Esophagus muscularis mucosa (tissue), 4 donors: ENCODE measurements around the gene CASP3. TPM values are rescaled to one million over a fixed set of nuclear protein-coding genes. Genes with fewer than 3 reads are reported as not detected.

Experiments
- DNase-seq: peaks from one replicate; pipeline ENCODE4 v3.0.0-alpha.2; 2017; ENCODE audit errors: extremely low spot score
- H3K27ac ChIP-seq, 4 donors: fragments of 200-600 bp; sonication (generic); replicated peaks in 1 of 4; 1 replicate in 3 of 4; 2 replicates in 1 of 4; pipeline ENCODE4 v1.5.1; 2016 to 2019; ENCODE audit warnings: mild to moderate bottlenecking in 1 of 4
- H3K27me3 ChIP-seq, 4 donors: fragments of 200-600 bp; sonication (generic); one replicate each; pipeline versions ENCODE4 v1.5.1 to v1.6.0; 2016 to 2019
- H3K36me3 ChIP-seq, 4 donors: fragments of 200-600 bp; sonication (generic); one replicate each; pipeline ENCODE4 v1.5.1; 2016 to 2019
- H3K4me1 ChIP-seq, 4 donors: fragments of 200-600 bp; sonication (generic); one replicate each; pipeline ENCODE4 v1.5.1; 2016 to 2019
- H3K4me3 ChIP-seq, 4 donors: fragments of 200-600 bp; sonication (generic); 1 replicate in 2 of 4; 2 replicates in 2 of 4; pipeline ENCODE4 v1.5.1; 2016 to 2019; ENCODE audit warnings: mild to moderate bottlenecking in 4 of 4, moderate library complexity in 1 of 4
- H3K9me3 ChIP-seq, 4 donors: fragments of 200-600 bp; sonication (generic); 1 replicate in 3 of 4; 2 replicates in 1 of 4; pipeline ENCODE4 v1.5.1; 2016 to 2019
- EP300 ChIP-seq: sonication (generic); formaldehyde crosslinking; IDR thresholded peaks from one replicate; pipeline ENCODE4 v1.6.1; 2017; ENCODE audit warnings: antibody characterized with exemption
- POLR2A ChIP-seq: fragments of 450-650 bp; IDR thresholded peaks from one replicate; pipeline ENCODE4 v1.6.1; 2017; ENCODE audit warnings: antibody characterized with exemption, moderate library complexity, mild to moderate bottlenecking, low read depth
- POLR2AphosphoS5 ChIP-seq, 2 donors: sonication (generic); formaldehyde crosslinking; IDR thresholded peaks; one replicate each; pipeline ENCODE4 v1.6.1; 2017; ENCODE audit warnings: antibody characterized with exemption in 2 of 2
- WGBS: methylation state at CpG from one replicate; pipeline ENCODE4 v1.1.5; 2018; 5-methylcytosine and 5-hydroxymethylcytosine counted together
- intact Hi-C: fragments of 100-400 bp; cut with DNase I; formaldehyde crosslinking; loops from one replicate; pipeline ENCODE4 v1.15.1; 2023
- total RNA-seq, 4 donors: library from RNA; depleted of rRNA; stranded (reverse); fragments of >200 nt; gene quantifications; one replicate each; pipeline versions ENCODE4 v1.1.0 to v1.2.1, GENCODE V29; 2016
- TF ChIP-seq, protein P1 (sequence below), 3 experiments: fragments of 200-600 bp in 2 of 3; fragments of 450-650 bp in 1 of 3; sonication (generic) in 2 of 3; IDR thresholded peaks; one replicate each; pipeline ENCODE4 v1.5.1; 2017 to 2019; ENCODE audit warnings: antibody characterized with exemption in 3 of 3, mild to moderate bottlenecking in 2 of 3, moderate library complexity in 1 of 3

Gene CASP3
- total RNA-seq, 4 donors from 2014 or later = 11.3 to 18.6 (median 15.9) TPM

- 91% methylated on average over 9 of the region's 9 CpGs for whole genome bisulfite sequencing
- Histone ChIP-seq H3K36me3 (peaks cover 34 to 90% (median 61%) of the 10 kb centered on the region in 4 donors), H3K4me1 (peaks cover 0 to 4% (median 0%) of the 10 kb centered on the region in 4 donors), H3K27ac (no peak overlapping the region), H3K4me3 (no peak overlapping the region), H3K27me3 (no peaks in the 10 kb centered on the region), H3K9me3 (no peaks in the 10 kb centered on the region)
- TF ChIP-seq EP300 (no peak), POLR2AphosphoS5 (IDR thresholded peaks at IDR 0.05) (no peak), POLR2A (no peak)
- TF ChIP-seq, protein P1, sequence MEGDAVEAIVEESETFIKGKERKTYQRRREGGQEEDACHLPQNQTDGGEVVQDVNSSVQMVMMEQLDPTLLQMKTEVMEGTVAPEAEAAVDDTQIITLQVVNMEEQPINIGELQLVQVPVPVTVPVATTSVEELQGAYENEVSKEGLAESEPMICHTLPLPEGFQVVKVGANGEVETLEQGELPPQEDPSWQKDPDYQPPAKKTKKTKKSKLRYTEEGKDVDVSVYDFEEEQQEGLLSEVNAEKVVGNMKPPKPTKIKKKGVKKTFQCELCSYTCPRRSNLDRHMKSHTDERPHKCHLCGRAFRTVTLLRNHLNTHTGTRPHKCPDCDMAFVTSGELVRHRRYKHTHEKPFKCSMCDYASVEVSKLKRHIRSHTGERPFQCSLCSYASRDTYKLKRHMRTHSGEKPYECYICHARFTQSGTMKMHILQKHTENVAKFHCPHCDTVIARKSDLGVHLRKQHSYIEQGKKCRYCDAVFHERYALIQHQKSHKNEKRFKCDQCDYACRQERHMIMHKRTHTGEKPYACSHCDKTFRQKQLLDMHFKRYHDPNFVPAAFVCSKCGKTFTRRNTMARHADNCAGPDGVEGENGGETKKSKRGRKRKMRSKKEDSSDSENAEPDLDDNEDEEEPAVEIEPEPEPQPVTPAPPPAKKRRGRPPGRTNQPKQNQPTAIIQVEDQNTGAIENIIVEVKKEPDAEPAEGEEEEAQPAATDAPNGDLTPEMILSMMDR (IDR thresholded peaks at IDR 0.05) = no peak
- intact Hi-C loops = loop anchor here (10.0 kb wide), 1 partner anchor 437 kb away; no protein-coding TSS in a partner anchor
- no peak for DNase-seq
Observed at GRCh38 chr4:184668096-184668495, 18.8 kb upstream of the CASP3 start.

GRCh38 chr4:184666670-184667069, 17.4 kb upstream of the CASP3 start:
- no peaks in the 10 kb centered on the region for H3K27me3 ChIP-seq
- intact Hi-C loops = loop anchor here (10.0 kb wide), 1 partner anchor 438 kb away; no protein-coding TSS in a partner anchor
- no peak overlapping the region for H3K4me3 ChIP-seq
- no peak overlapping the region for H3K27ac ChIP-seq
- peaks cover 0 to 4% (median 0%) of the 10 kb centered on the region in 4 donors for H3K4me1 ChIP-seq
- TF ChIP-seq EP300 (no peak), POLR2A (no peak), POLR2AphosphoS5 (IDR thresholded peaks at IDR 0.05) (no peak)
- TF ChIP-seq, protein P1 (IDR thresholded peaks at IDR 0.05) = no peak
- H3K36me3 ChIP-seq = peaks cover 24 to 81% (median 48%) of the 10 kb centered on the region in 4 donors
- WGBS = 76% methylated on average over 6 of the region's 6 CpGs
- DNase-seq = no peak
- H3K9me3 ChIP-seq = no peaks in the 10 kb centered on the region

DNA sequence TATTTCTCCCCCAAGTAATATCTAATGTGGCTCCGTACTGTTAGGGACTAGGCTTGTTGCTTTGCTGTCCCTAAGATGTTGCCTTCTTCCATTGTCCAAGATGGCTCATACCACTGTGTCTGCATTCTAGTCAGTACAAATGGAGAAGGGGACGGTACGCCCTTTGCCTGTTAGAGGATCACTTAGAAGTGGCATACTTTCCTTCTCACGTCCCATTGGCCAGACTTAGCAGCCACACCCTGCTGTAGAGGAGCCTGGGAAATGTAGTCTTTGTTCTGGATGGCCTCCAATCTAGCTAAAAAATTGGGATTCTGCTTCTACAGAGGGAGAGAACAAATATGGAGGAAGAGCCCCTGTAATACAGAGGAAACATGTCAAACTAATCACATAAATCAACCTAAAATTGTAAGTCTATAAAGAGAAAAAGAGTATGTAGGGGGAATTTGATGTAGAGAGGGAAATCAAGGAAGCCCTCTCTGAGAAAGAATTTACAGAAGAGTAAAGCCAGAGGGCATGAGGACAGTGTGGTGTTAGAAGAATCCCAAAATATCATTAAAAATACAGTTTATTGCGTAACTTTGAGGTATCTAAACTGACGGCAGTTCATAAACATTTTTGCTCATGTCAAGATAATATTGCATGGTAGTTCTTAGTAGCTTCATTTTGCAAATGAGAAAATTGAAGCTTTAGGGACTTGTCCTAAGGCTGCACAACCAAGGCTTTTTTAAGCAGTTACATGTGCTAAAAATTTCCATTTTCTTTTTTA, 15.4 kb upstream of the CASP3 start:
- Histone ChIP-seq H3K27ac (no peak overlapping the region), H3K36me3 (peaks cover 24 to 79% (median 51%) of the 10 kb centered on the region in 4 donors), H3K4me1 (peaks cover 0 to 4% (median 0%) of the 10 kb centered on the region in 4 donors), H3K27me3 (no peaks in the 10 kb centered on the region), H3K4me3 (no peak overlapping the region), H3K9me3 (no peaks in the 10 kb centered on the region)
- intact Hi-C loops = loop anchor here (10.0 kb wide), 1 partner anchor 440 kb away; no protein-coding TSS in a partner anchor
- DNase-seq = no peak
- TF ChIP-seq POLR2AphosphoS5 (IDR thresholded peaks at IDR 0.05) = no peak
- no peak for TF ChIP-seq EP300
- no peak for TF ChIP-seq POLR2A
- TF ChIP-seq, protein P1 (IDR thresholded peaks at IDR 0.05) = no peak
- WGBS = 66% methylated on average over 6 of the region's 6 CpGs

DNA sequence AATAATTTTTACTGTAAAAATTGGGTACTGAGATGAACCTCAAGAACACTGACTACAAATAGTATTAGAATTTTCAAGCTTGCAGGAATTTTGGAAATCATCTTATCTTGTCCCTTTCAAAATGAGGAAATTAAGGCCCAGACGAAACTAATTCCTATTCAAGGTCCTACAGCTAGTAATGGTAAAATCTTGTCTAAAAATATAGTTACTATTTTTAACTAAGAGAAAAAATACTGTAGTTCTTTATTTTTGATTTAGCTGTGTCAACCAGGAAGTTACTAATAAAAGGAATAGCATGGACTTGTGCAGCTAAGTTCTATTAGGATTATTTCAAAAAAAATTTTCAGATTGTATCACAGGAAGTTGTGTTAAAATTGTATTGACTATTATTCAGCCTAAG, 13.0 kb upstream of the CASP3 start:
- no peaks in the 10 kb centered on the region for H3K4me1 ChIP-seq
- intact Hi-C loops = loop anchor here (10.0 kb wide), 1 partner anchor 443 kb away; no protein-coding TSS in a partner anchor
- H3K27ac ChIP-seq = no peak overlapping the region
- 63% methylated on average over 1 of the region's 1 CpG for WGBS
- DNase-seq = no peak
- H3K27me3 ChIP-seq = no peaks in the 10 kb centered on the region
- no peak overlapping the region for H3K4me3 ChIP-seq
- H3K9me3 ChIP-seq = no peaks in the 10 kb centered on the region
- H3K36me3 ChIP-seq = peaks cover 11 to 59% (median 33%) of the 10 kb centered on the region in 4 donors
- TF ChIP-seq POLR2AphosphoS5 (IDR thresholded peaks at IDR 0.05) = no peak
- TF ChIP-seq POLR2A = no peak
- no peak for TF ChIP-seq EP300
- TF ChIP-seq, protein P1 (IDR thresholded peaks at IDR 0.05) = no peak
